Esophagus squamous epithelium (tissue), 4 donors: ENCODE results near the gene MRPL40.

Experiments used
- CTCF ChIP-seq, 6 experiments: fragments of 450-650 bp in 4 of 6; fragments of 200-600 bp in 2 of 6; sonication (generic) in 2 of 6; IDR thresholded peaks; one replicate each; pipeline ENCODE4 v1.5.1; 2016 to 2019; ENCODE audit warnings: antibody characterized with exemption in 6 of 6, mild to moderate bottlenecking in 4 of 6, moderate library complexity in 4 of 6
- POLR2A ChIP-seq, 4 donors: fragments of 450-650 bp; IDR thresholded peaks; one replicate each; pipeline ENCODE4 v1.6.1; 2017; ENCODE audit warnings: antibody characterized with exemption in 4 of 4, mild to moderate bottlenecking in 4 of 4, moderate library complexity in 3 of 4

- no peak for TF ChIP-seq CTCF (IDR thresholded peaks at IDR 0.05)
- TF ChIP-seq POLR2A (IDR thresholded peaks at IDR 0.05): no peak
These were observed 6.0 kb downstream of the MRPL40 start for GRCh38 chr22:19438298-19438697.
